CD4-positive, alpha-beta T cell treated with Interleukin-15 for 4 hours (primary cell): ENCODE data around the gene ZNF141.
"Not testable (repeated sequence)": the region's sequence is repeated elsewhere in the genome, so short reads cannot be mapped to it uniquely, and the experiment has no call there.

Source experiments
- DNase-seq: peaks from one replicate; pipeline ENCODE4 v3.0.0-alpha.2; 2020; ENCODE audit warnings: low spot score

The ZNF141 gene

DNA sequence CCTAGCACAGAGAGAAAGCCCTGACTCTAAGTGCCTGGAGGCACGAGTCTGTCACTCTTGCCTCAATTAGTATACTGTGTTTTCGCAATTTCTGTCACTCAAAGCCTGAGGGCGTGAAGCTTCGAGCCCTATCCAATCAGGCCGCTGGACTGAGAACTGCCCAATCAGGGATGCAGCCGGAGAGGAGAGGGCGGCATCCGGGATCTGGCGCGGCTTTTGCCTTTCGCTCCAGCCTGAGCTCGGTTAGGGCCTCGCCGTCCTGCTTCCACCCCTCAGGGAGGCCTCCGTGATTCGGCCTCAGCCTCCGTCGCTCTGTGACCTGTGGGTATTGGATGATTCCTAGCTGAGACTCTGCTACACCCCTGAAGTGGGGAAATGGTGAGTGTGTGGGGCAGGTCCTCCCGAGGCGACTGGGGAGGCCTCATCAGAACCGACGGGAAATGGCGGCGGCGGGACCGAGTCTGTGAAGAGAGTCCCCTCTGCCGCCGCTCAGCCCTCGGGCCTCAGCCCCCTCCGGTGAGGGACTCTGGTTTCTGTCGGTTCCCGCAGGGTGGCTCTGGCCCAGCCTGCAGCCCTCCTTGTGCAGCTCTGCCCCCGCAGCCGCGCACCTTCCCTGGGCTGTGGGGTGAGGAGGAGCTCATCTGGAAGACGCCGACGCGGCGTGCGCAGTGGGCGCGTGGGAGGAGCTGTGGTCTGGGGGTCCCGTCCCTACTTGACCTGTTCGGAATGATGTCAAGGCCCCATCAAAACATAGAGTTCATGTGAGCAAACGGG is 48.5 kb downstream of the ZNF141 start:
- no peak for DNase-seq

DNA sequence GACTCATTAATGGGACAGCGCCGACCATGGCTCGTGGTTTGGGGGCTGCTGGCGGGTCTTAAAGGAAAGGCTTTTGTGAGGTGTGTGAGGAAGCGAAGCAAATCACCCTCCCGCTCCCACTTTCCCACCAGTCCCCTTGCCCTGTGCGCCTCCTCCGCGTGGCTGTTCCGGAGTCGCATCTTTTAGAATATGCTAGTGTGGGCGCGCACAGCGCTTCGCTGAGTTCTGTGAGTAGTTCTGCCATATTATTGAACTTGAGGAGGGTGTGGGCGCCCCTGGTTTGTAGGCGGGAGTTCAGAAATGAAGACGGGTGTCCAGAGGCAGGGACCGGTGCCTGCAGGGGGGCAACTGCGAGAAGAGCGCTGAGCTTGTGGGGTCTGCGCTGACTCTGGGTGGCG is 49.1 kb downstream of the ZNF141 start:
- DNase-seq, result no peak

DNA sequence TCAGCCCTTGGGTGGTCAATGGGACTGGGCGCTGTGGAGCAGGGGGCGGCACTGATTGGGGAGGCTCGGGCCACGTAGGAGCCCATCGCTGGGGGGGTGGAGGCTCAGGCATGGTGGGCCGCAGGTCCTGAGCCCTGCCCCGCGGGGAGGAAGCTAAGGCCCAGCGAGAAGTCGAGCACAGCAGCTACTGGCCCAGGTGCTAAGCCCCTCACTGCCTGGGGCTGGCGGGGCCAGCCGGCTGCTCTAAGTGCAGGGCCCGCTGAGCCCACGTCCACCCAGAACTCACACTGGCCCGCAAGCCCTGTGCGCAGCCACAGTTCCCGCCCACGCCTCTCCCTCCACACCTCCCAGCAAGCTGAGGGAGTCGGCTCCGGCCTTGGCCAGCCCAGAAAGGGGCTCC is 66.4 kb downstream of the ZNF141 start:
- no peak for DNase-seq

DNA sequence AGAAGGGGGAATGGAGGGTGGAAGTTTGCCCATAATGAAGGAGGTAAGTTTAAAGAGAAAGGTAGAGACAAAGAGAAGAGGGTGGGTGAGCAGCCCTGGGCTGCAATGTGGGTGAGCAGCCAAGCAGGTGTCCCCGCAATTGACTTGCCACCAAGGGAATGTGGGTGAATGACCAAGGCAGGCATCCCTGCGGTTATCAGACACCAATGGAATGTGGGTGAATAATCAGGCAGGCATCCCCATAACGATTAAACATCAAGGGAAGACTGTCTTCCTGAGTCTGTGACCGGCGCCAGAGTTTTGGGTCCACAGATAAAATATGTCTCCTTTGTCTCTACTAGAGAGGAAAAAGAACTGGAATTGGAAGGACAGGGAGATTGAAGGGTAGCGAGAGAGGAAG is 70.7 kb downstream of the ZNF141 start:
- not testable (repeated sequence) for DNase-seq

DNA sequence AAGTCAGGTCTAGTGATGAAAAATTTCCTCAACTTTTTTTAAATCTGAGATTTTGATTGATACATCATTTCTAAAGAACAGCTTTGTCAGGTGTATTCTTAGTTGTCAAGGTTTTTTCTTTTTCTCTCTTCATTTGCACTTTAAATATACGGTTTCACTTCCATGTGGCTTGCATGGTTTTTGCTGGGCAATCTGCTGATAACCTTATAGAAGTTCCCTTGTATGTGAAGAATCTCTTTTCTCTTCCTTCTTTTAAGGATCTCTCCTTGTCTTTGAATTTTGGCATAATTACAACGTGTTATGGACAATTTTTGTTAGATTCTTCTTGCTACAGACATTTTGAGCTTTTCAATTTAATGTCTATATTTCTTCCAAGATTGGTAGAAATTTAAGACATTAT is 85.0 kb downstream of the ZNF141 start:
- DNase-seq, result no peak
